GM19324 (cell line): Measurements from ENCODE around the gene KCTD11.
"Not testable (repeated sequence)": the region's sequence is repeated elsewhere in the genome, so short reads cannot be mapped to it uniquely, and the experiment has no call there.

Experiments used
- ATAC-seq: cut with Tn5 transposase; IDR thresholded peaks from one replicate; pipeline ENCODE4 v1.9.1; 2021; ENCODE audit warnings: mild to moderate bottlenecking, moderate library complexity; ENCODE audit not compliant: unreplicated experiment, low FRiP score

KCTD11 gene

GRCh38 chr17:7340179-7340578 lies 11.8 kb upstream of the KCTD11 start:
- ATAC-seq, result no peak

- ATAC-seq, result no peak
Measured at GRCh38 chr17:7341842-7342241, 10.1 kb upstream of the KCTD11 start.

GRCh38 chr17:7343250-7343649 lies 8.7 kb upstream of the KCTD11 start:
- no peak for ATAC-seq

- ATAC-seq, result no peak
Measured at GRCh38 chr17:7346761-7347614, 5.0 kb upstream of the KCTD11 start.

DNA sequence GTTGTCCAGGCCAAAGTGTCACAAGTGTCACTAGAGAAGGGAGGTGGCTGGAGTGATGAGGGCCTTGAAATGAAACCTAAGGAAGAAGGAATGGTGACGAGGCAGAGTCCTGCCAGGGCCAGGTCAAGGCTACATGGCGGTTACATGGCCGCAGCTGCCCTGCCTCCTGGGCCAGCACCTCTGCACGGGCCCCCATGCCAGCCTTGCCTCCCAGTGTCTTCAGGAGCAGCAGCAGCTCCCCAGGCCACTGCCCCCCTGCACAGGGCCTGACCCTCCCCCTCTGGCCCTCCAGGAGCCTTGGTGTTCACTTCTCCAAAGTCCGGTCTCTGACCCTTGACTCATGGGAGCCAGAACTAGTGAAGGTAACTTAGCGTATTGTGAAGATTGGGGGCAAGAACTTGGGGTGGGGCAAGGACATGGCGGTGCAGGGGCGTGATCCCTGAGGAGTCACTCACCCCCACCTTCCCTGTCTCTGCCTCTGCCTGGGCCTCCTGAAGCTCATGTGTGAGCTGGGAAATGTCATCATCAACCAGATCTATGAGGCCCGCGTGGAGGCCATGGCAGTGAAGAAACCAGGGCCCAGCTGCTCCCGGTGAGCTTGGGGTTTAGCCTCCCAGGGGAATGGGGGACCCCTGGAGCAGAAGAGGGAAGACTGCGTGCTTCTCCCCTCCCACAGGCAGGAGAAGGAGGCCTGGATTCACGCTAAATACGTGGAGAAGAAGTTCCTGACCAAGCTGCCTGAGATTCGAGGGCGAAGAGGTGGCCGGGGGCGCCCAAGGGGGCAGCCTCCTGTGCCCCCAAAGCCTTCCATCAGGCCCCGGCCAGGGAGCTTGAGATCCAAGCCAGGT lies 4.1 kb upstream of the KCTD11 start:
- ATAC-seq, result no peak

DNA sequence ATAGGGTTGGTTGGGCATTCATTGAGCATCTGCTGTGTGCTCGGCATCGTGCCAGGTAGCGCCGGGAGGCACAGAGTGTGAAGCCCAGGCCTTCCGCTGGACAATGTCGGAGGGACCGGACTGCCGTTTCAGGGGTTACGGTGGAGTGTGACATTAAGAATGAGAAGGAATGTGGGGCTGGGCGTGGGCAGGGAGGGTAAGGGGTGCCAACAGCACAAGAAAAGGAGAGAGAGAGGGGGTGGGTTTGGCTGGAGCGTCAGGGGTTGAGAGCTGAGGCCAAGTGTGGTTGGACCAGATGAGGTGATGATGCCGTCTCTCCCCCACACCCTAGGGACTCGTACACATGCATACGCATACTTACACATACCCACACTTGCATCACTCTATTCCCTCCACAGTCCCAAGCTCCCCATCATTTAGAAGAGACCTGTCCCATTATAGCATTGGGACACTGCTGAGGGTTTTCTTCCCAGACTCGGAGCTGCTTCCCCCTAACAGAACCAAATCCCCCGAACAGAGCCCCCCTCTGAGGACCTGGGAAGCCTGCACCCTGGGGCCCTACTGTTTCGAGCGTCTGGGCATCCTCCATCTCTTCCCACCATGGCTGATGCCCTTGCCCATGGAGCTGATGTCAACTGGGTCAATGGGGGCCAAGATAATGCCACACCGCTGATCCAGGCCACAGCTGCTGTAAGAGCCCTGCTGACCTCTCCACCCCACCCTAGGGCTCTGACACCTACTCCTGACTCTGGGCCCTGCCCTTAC lies 3.3 kb upstream of the KCTD11 start:
- ATAC-seq, result no peak

- no peak for ATAC-seq
Measured at GRCh38 chr17:7352503-7352889, 534 bp downstream of the KCTD11 start.

DNA sequence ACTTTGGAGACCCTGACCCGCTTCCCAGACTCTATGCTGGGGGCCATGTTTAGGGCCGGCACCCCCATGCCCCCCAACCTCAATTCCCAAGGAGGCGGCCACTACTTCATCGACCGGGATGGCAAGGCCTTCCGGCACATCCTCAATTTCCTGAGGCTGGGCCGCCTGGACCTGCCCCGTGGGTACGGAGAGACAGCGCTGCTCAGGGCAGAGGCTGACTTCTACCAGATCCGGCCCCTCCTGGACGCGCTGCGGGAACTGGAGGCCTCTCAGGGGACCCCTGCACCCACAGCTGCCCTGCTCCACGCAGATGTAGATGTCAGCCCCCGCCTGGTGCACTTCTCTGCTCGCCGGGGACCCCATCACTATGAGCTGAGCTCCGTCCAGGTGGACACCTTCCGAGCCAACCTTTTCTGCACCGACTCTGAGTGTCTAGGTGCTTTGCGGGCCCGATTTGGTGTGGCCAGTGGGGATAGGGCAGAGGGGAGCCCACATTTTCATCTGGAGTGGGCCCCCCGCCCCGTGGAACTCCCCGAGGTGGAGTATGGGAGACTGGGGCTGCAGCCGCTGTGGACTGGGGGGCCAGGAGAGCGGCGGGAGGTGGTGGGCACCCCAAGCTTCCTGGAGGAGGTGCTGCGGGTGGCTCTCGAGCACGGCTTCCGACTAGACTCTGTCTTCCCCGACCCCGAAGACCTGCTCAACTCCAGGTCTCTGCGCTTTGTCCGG lies 1.1 kb downstream of the KCTD11 start:
- no peak for ATAC-seq

DNA sequence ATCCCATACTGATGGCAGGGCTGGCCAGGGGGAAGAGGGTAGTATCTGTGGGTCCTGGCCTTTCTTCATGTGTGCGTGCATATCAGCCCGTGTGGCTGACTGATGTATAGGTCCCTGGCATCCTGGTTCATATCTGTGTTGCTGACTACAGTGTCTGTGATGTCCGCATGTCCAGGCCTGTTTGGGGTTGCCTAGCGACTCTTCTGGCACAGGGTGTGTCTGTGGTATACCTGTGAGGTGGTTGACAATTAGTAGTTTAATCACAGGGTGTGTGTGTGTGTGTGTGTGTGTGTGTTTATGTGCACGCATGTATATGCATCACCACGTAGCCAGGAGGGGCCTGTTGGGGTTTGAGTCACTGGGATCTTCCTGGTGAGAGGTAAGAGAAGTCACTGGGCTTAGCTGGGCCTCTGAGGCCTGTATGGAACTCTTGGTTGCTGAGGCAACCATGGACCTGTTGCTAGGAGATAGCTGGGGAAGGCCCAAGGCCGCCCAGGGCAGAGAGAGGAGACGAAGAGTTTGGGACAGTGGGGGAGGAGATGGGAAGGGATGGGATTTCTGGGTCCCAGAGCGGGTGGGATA lies 2.4 kb downstream of the KCTD11 start:
- ATAC-seq, result no peak

- no peak for ATAC-seq
Measured at GRCh38 chr17:7355053-7355452, 3.1 kb downstream of the KCTD11 start, which contains the start of gene TMEM95. Gene TMEM95 (plus strand): TSS chr17:7355156. CDS start chr17:7355205, 49 bp downstream.

DNA sequence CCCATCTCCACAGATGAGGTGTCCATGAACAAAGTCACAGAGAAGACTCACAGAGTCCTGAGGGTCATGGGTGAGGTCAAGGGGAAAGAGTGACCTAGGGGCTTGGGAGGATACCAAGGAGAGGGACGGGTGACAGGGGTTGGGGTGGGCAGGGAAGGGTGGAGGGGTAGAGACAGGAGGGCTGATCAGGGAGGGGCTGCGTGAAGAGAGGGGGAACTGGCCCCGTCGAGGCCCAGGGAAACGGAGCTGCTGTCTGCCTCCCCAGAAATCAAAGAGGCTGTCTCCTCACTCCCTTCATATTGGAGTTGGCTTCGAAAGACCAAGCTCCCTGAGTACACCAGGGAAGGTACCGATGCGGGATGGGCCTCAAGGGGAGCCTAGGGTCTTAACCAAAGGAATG lies 3.6 kb downstream of the KCTD11 start:
- ATAC-seq, result no peak

- ATAC-seq, result no peak
Measured at GRCh38 chr17:7356072-7356549, 4.1 kb downstream of the KCTD11 start.

GRCh38 chr17:7356756-7357155 lies 4.8 kb downstream of the KCTD11 start:
- no peak for ATAC-seq

GRCh38 chr17:7357381-7357780 lies 5.4 kb downstream of the KCTD11 start:
- no peak for ATAC-seq

GRCh38 chr17:7361906-7362305 lies 9.9 kb downstream of the KCTD11 start:
- no peak for ATAC-seq

DNA sequence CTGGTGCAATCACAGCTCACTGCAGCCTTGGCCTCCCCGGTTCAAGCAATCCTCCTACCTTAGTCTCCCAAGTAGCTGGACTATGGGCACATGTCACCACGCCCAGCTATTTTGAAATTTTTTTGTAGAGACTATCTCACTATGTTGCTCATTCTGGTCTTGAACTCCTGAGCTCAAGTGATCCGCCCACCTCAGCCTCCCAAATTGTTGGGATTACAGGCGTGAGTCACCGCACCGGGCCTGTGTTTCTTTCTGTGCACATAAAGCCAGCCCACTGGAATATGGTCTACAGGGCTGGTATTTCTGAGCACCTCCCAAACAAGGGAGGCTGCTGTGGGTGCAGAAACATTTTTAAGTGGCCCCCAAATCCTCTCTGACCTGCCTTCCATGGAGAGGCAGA lies 11.3 kb downstream of the KCTD11 start:
- ATAC-seq, result no peak

DNA sequence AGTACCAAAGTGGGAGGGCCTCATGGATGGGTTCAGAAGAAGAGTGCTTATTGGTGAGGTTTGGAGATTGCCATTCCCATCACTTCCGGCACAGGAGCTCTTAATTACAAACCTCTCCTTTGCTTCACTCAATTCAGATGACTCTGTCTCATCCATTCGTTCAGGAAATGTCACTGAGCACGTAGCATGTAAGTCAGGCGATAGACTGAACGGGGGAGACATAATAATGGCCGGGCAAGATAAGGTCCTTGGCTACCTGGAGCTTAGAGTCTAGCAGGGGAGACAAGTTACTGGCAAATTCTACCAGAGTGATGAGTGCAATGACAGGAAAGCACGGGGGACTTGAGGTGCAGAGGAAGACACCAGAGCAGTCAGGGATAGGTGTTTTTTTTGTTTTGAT lies 14.0 kb downstream of the KCTD11 start:
- ATAC-seq, result not testable (repeated sequence)

DNA sequence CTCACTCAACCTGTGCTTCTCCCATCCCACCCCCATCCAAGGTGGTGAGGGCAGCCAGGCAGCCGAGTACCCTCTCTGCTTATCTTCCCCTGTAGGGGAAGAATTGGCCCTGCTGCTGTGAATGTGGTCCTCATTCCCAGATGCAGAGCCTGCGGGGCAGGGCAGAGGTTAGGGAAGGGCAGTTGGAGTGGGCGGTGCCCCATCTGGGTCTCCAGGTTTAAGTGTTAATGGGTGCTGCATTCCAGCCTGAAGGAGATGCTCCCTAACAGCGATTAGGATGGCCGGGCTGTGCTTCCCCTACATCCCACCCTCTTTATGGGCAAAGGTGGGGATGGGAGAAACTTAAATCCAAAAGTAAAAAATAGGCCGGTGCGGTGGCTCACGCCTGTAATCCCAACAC lies 15.1 kb downstream of the KCTD11 start:
- ATAC-seq, result no peak

DNA sequence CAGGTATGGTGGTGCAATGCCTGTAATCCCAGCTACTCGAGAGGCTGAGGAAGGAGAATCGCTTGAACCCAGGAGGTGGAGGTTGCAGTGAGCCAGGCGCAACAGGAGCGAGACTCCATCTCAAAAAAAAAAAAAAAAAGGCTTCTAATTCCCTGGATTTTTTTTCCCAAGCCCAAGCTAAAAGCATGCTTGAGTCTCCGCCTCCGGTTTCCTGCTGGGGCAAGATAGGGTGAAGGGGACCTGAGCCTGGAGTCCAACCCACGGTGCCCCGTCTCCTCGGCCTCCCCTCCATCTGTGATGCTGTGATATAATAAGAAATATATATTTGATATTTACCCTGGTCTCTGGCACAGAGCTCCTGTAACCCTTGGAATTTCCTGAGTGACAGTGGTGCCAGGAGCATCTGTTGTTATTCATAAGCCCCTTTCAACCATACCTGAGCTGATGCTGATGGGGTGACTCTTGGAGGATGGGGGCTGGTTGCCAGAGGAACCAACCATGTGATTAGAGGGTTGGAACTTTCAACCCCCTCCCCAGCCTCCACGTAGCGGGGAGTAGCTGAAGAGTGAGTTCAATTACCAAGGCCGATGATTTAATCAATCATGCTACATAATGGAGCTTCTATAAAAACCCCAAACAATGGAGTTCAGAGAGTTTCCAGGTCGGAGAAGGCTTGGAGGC lies 16.1 kb downstream of the KCTD11 start:
- no peak for ATAC-seq
